K562 (cell line): ENCODE measurements around the gene LRRC59. TPM values are rescaled to one million over a fixed set of nuclear protein-coding genes. Genes with fewer than 3 reads are reported as not detected.

Experiments
- KAT7 ChIP-seq: sonication (generic); formaldehyde crosslinking; IDR thresholded peaks from 2 replicates; pipeline ENCODE4 v1.8.0; 2022; ENCODE audit warnings: missing genetic modification reagents, mild to moderate bottlenecking, borderline replicate concordance
- polyA plus RNA-seq, 8 experiments: library from polyadenylated mRNA; depleted of rRNA in 4 of 8; stranded (reverse) in 5 of 8; unstranded in 3 of 8; fragments of >200 nt; fragmentation: Nextera tagmentation in 2 of 8; fragmentation: Illumina TruSeq in 1 of 8; extraction: Ambion mirVana in 2 of 8; extraction: Trizol in 1 of 8; gene quantifications; 2 replicates each; pipeline versions ENCODE4 v1.2.1 to v1.2.3, GENCODE V29; 2011 to 2014; ENCODE audit warnings: inconsistent platforms in 1 of 8, missing spikeins in 1 of 8
- total RNA-seq, 7 experiments: library from RNA; depleted of rRNA in 6 of 7; stranded (reverse); fragments of >200 nt in 6 of 7; fragmentation: Illumina TruSeq in 2 of 7; extraction: Trizol in 2 of 7; gene quantifications; 2 replicates each; pipeline versions ENCODE4 v1.2.1 to v1.2.3, GENCODE V29; 2011 to 2021; ENCODE audit warnings: low replicate concordance in 1 of 7
- TF ChIP-seq, protein P1 (sequence below): fragments of 450-650 bp; IDR thresholded peaks from 2 replicates; pipeline ENCODE4 v1.6.1; 2016; ENCODE audit warnings: mild to moderate bottlenecking, moderate library complexity
- TF ChIP-seq, protein P2 (sequence below): fragments of 200-800 bp; sonication (Bioruptor generic); IDR thresholded peaks from 2 replicates; pipeline ENCODE4 v1.6.1; 2016; ENCODE audit warnings: missing genetic modification characterization, missing compliant biosample characterization
- TF ChIP-seq, protein P3 (sequence below): fragments of 450-650 bp; IDR thresholded peaks from 2 replicates; pipeline ENCODE4 v1.6.1; 2018; ENCODE audit not compliant: partially characterized antibody

LRRC59 gene
- total and polyA plus RNA-seq, 9 of the 15 experiments (the other 6 are each of a cell fraction or from before 2014, with no cell fraction given): 27.8 to 244 (median 154) TPM

DNA sequence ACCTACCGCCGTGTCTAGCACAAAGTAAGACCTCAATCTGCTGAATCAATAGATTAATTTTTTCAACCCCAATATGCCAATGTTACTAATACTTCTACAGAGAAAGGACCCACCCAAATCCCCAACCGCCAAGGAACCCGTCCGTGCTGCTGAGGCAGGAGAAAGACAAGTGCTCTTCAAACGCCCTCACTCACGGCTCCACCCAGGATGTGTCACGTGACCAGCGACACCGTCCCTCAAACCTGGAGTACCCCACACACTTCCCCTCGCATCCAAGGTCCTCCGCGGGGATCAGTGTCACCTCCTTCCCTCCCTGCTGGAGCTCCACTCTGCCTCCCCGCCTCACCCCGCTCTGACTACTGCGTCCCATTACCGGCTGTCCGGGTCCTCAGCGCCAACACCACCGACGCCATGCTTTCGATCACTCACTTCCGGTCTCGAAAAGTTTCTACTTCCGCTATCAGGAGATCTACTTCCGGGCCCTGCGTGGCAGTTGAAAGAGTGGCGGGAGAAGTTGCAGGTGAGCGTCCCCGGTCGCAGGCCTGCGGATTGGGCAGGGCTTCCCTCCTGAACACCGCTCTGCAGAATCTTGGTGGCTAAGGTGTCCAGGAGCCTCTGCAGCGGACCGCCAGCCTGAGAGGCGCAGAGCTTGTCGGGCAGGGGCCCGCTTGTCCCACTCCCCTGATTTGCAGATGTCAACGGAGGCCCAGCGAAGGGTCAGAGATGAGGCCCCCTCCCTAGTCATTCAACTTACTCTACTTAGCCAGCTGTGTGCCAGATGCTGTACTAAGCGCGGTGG lies 24.4 kb downstream of the LRRC59 start, which contains the start of the genes EME1 and MRPL27 (continued):
- TF ChIP-seq, protein P1, sequence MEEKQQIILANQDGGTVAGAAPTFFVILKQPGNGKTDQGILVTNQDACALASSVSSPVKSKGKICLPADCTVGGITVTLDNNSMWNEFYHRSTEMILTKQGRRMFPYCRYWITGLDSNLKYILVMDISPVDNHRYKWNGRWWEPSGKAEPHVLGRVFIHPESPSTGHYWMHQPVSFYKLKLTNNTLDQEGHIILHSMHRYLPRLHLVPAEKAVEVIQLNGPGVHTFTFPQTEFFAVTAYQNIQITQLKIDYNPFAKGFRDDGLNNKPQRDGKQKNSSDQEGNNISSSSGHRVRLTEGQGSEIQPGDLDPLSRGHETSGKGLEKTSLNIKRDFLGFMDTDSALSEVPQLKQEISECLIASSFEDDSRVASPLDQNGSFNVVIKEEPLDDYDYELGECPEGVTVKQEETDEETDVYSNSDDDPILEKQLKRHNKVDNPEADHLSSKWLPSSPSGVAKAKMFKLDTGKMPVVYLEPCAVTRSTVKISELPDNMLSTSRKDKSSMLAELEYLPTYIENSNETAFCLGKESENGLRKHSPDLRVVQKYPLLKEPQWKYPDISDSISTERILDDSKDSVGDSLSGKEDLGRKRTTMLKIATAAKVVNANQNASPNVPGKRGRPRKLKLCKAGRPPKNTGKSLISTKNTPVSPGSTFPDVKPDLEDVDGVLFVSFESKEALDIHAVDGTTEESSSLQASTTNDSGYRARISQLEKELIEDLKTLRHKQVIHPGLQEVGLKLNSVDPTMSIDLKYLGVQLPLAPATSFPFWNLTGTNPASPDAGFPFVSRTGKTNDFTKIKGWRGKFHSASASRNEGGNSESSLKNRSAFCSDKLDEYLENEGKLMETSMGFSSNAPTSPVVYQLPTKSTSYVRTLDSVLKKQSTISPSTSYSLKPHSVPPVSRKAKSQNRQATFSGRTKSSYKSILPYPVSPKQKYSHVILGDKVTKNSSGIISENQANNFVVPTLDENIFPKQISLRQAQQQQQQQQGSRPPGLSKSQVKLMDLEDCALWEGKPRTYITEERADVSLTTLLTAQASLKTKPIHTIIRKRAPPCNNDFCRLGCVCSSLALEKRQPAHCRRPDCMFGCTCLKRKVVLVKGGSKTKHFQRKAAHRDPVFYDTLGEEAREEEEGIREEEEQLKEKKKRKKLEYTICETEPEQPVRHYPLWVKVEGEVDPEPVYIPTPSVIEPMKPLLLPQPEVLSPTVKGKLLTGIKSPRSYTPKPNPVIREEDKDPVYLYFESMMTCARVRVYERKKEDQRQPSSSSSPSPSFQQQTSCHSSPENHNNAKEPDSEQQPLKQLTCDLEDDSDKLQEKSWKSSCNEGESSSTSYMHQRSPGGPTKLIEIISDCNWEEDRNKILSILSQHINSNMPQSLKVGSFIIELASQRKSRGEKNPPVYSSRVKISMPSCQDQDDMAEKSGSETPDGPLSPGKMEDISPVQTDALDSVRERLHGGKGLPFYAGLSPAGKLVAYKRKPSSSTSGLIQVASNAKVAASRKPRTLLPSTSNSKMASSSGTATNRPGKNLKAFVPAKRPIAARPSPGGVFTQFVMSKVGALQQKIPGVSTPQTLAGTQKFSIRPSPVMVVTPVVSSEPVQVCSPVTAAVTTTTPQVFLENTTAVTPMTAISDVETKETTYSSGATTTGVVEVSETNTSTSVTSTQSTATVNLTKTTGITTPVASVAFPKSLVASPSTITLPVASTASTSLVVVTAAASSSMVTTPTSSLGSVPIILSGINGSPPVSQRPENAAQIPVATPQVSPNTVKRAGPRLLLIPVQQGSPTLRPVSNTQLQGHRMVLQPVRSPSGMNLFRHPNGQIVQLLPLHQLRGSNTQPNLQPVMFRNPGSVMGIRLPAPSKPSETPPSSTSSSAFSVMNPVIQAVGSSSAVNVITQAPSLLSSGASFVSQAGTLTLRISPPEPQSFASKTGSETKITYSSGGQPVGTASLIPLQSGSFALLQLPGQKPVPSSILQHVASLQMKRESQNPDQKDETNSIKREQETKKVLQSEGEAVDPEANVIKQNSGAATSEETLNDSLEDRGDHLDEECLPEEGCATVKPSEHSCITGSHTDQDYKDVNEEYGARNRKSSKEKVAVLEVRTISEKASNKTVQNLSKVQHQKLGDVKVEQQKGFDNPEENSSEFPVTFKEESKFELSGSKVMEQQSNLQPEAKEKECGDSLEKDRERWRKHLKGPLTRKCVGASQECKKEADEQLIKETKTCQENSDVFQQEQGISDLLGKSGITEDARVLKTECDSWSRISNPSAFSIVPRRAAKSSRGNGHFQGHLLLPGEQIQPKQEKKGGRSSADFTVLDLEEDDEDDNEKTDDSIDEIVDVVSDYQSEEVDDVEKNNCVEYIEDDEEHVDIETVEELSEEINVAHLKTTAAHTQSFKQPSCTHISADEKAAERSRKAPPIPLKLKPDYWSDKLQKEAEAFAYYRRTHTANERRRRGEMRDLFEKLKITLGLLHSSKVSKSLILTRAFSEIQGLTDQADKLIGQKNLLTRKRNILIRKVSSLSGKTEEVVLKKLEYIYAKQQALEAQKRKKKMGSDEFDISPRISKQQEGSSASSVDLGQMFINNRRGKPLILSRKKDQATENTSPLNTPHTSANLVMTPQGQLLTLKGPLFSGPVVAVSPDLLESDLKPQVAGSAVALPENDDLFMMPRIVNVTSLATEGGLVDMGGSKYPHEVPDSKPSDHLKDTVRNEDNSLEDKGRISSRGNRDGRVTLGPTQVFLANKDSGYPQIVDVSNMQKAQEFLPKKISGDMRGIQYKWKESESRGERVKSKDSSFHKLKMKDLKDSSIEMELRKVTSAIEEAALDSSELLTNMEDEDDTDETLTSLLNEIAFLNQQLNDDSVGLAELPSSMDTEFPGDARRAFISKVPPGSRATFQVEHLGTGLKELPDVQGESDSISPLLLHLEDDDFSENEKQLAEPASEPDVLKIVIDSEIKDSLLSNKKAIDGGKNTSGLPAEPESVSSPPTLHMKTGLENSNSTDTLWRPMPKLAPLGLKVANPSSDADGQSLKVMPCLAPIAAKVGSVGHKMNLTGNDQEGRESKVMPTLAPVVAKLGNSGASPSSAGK: peak; percentile 78
- TF ChIP-seq, protein P2, sequence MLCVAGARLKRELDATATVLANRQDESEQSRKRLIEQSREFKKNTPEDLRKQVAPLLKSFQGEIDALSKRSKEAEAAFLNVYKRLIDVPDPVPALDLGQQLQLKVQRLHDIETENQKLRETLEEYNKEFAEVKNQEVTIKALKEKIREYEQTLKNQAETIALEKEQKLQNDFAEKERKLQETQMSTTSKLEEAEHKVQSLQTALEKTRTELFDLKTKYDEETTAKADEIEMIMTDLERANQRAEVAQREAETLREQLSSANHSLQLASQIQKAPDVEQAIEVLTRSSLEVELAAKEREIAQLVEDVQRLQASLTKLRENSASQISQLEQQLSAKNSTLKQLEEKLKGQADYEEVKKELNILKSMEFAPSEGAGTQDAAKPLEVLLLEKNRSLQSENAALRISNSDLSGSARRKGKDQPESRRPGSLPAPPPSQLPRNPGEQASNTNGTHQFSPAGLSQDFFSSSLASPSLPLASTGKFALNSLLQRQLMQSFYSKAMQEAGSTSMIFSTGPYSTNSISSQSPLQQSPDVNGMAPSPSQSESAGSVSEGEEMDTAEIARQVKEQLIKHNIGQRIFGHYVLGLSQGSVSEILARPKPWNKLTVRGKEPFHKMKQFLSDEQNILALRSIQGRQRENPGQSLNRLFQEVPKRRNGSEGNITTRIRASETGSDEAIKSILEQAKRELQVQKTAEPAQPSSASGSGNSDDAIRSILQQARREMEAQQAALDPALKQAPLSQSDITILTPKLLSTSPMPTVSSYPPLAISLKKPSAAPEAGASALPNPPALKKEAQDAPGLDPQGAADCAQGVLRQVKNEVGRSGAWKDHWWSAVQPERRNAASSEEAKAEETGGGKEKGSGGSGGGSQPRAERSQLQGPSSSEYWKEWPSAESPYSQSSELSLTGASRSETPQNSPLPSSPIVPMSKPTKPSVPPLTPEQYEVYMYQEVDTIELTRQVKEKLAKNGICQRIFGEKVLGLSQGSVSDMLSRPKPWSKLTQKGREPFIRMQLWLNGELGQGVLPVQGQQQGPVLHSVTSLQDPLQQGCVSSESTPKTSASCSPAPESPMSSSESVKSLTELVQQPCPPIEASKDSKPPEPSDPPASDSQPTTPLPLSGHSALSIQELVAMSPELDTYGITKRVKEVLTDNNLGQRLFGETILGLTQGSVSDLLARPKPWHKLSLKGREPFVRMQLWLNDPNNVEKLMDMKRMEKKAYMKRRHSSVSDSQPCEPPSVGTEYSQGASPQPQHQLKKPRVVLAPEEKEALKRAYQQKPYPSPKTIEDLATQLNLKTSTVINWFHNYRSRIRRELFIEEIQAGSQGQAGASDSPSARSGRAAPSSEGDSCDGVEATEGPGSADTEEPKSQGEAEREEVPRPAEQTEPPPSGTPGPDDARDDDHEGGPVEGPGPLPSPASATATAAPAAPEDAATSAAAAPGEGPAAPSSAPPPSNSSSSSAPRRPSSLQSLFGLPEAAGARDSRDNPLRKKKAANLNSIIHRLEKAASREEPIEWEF: no peak
- TF ChIP-seq, protein P3, sequence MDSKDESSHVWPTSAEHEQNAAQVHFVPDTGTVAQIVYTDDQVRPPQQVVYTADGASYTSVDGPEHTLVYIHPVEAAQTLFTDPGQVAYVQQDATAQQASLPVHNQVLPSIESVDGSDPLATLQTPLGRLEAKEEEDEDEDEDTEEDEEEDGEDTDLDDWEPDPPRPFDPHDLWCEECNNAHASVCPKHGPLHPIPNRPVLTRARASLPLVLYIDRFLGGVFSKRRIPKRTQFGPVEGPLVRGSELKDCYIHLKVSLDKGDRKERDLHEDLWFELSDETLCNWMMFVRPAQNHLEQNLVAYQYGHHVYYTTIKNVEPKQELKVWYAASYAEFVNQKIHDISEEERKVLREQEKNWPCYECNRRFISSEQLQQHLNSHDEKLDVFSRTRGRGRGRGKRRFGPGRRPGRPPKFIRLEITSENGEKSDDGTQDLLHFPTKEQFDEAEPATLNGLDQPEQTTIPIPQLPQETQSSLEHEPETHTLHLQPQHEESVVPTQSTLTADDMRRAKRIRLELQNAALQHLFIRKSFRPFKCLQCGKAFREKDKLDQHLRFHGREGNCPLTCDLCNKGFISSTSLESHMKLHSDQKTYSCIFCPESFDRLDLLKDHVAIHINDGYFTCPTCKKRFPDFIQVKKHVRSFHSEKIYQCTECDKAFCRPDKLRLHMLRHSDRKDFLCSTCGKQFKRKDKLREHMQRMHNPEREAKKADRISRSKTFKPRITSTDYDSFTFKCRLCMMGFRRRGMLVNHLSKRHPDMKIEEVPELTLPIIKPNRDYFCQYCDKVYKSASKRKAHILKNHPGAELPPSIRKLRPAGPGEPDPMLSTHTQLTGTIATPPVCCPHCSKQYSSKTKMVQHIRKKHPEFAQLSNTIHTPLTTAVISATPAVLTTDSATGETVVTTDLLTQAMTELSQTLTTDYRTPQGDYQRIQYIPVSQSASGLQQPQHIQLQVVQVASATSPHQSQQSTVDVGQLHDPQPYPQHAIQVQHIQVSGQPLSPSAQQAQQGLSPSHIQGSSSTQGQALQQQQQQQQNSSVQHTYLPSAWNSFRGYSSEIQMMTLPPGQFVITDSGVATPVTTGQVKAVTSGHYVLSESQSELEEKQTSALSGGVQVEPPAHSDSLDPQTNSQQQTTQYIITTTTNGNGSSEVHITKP: peak; percentile 42
- TF ChIP-seq KAT7 (CRISPR knock-in tag): peak; percentile 72; the same call in 1 of the 2 replicates
